ENCODE results near the gene VPS39.

DNA sequence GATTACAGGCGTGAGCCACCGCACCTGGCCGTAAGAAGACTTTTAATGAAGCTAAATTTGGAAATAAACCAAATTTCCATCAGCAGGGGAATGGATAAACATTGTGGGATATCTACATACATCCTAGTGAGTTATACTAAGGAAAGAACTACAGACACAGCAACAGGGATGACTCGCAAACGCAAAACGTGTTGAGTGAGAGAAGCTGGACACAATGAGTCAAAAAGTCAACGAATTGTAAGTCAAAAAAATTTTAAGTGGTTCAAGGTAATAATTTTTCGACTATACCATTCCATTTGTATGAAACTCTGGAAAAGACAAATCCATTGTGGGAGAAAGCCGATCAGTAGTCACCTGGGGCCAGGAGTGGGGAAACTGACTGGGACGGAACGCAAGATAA lies 71.6 kb downstream of the VPS39 start:
- TF ChIP-seq, protein P1, sequence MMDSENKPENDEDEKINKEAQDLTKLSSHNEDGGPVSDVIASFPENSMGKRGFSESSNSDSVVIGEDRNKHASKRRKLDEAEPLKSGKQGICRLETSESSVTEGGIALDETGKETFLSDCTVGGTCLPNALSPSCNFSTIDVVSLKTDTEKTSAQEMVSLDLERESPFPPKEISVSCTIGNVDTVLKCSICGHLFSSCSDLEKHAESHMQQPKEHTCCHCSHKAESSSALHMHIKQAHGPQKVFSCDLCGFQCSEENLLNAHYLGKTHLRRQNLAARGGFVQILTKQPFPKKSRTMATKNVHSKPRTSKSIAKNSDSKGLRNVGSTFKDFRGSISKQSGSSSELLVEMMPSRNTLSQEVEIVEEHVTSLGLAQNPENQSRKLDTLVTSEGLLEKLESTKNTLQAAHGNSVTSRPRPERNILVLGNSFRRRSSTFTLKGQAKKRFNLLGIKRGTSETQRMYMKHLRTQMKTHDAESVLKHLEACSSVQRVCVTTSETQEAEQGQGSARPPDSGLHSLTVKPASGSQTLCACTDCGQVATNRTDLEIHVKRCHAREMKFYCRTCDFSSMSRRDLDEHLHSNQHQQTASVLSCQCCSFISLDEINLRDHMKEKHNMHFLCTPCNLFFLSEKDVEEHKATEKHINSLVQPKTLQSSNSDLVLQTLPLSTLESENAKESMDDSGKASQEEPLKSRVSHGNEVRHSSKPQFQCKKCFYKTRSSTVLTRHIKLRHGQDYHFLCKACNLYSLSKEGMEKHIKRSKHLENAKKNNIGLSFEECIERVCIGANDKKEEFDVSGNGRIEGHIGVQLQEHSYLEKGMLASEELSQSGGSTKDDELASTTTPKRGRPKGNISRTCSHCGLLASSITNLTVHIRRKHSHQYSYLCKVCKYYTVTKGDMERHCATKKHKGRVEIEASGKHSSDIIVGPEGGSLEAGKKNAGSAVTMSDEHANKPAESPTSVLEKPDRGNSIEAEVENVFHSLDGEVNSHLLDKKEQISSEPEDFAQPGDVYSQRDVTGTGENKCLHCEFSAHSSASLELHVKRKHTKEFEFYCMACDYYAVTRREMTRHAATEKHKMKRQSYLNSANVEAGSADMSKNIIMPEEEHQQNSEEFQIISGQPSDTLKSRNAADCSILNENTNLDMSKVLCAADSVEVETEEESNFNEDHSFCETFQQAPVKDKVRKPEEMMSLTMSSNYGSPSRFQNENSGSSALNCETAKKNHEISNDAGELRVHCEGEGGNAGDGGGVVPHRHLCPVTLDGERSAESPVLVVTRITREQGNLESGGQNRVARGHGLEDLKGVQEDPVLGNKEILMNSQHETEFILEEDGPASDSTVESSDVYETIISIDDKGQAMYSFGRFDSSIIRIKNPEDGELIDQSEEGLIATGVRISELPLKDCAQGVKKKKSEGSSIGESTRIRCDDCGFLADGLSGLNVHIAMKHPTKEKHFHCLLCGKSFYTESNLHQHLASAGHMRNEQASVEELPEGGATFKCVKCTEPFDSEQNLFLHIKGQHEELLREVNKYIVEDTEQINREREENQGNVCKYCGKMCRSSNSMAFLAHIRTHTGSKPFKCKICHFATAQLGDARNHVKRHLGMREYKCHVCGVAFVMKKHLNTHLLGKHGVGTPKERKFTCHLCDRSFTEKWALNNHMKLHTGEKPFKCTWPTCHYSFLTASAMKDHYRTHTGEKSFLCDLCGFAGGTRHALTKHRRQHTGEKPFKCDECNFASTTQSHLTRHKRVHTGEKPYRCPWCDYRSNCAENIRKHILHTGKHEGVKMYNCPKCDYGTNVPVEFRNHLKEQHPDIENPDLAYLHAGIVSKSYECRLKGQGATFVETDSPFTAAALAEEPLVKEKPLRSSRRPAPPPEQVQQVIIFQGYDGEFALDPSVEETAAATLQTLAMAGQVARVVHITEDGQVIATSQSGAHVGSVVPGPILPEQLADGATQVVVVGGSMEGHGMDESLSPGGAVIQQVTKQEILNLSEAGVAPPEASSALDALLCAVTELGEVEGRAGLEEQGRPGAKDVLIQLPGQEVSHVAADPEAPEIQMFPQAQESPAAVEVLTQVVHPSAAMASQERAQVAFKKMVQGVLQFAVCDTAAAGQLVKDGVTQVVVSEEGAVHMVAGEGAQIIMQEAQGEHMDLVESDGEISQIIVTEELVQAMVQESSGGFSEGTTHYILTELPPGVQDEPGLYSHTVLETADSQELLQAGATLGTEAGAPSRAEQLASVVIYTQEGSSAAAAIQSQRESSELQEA (CRISPR knock-in tag; IDR thresholded peaks at IDR 0.05; ENCODE audit: not compliant biosample characterization) = no peak
- no peak for TF ChIP-seq GABPB1 (CRISPR knock-in tag; IDR thresholded peaks at IDR 0.05)

All from HepG2 (cell line).